Astrocyte (in vitro differentiated cells and primary cell): ENCODE data around the gene GPER1. TPM values are rescaled to one million over a fixed set of nuclear protein-coding genes. Genes with fewer than 3 reads are reported as not detected.
A peak's percentile ranks its signal among the peaks of the same experiment; 100 is the strongest.

Source experiments
- DNase-seq: peaks from one replicate; pipeline ENCODE4 v3.0.0-alpha.2; 2010; ENCODE audit warnings: low read depth
- FAIRE-seq: peaks from 2 replicates; lab custom pipeline; 2011; peaks lifted over from hg19 to GRCh38; lab: Jason Lieb, UNC
- H2AFZ ChIP-seq: 2 replicates; pipeline ENCODE4 v1.6.0; 2012; ENCODE audit warnings: low read depth, low read length, inconsistent platforms
- H3K27ac ChIP-seq: 2 replicates; pipeline ENCODE4 v1.5.1; 2011; ENCODE audit warnings: low read depth, low read length, inconsistent platforms
- H3K27me3 ChIP-seq: 2 replicates; pipeline ENCODE4 v1.6.0; 2011; ENCODE audit warnings: low read length, inconsistent platforms; ENCODE audit not compliant: insufficient read depth
- H3K36me3 ChIP-seq: 2 replicates; pipeline ENCODE4 v1.5.1; 2011; ENCODE audit warnings: low read length, inconsistent platforms; ENCODE audit not compliant: insufficient read depth
- H3K4me1 ChIP-seq: 2 replicates; pipeline ENCODE4 v1.5.1; 2011; ENCODE audit warnings: low read length, inconsistent platforms; ENCODE audit not compliant: insufficient read depth
- H3K4me2 ChIP-seq: 2 replicates; pipeline ENCODE4 v1.6.0; 2012; ENCODE audit warnings: low read length, inconsistent platforms
- H3K4me3 ChIP-seq: 2 replicates; pipeline ENCODE4 v1.5.1; 2011; ENCODE audit warnings: low read depth, mild to moderate bottlenecking, low read length, inconsistent platforms; ENCODE audit not compliant: insufficient read depth
- H3K79me2 ChIP-seq: 2 replicates; pipeline ENCODE4 v1.6.0; 2012; ENCODE audit warnings: mild to moderate bottlenecking, low read length, inconsistent platforms; ENCODE audit not compliant: insufficient read depth
- H3K9ac ChIP-seq: 2 replicates; pipeline ENCODE4 v1.6.0; 2012; ENCODE audit warnings: mild to moderate bottlenecking, low read length, inconsistent platforms
- H3K9me3 ChIP-seq: 2 replicates; pipeline ENCODE4 v1.5.1; 2012; ENCODE audit warnings: low read depth, mild to moderate bottlenecking, low read length, inconsistent platforms; ENCODE audit not compliant: insufficient read depth
- H4K20me1 ChIP-seq: 2 replicates; pipeline ENCODE4 v1.6.0; 2012; ENCODE audit warnings: low read length, inconsistent platforms; ENCODE audit not compliant: insufficient read depth
- H3K27ac Mint-ChIP-seq: one replicate; pipeline ENCODE4 v1.8.0; 2021; ENCODE audit warnings: mild to moderate bottlenecking, mixed read lengths; ENCODE audit not compliant: unreplicated experiment
- H3K27me3 Mint-ChIP-seq: one replicate; pipeline ENCODE4 v1.8.0; 2021; ENCODE audit warnings: low read depth, mixed read lengths; ENCODE audit not compliant: unreplicated experiment
- H3K36me3 Mint-ChIP-seq: one replicate; pipeline ENCODE4 v1.8.0; 2021; ENCODE audit warnings: low read depth, mixed read lengths; ENCODE audit not compliant: unreplicated experiment
- H3K4me1 Mint-ChIP-seq: one replicate; pipeline ENCODE4 v1.8.0; 2021; ENCODE audit warnings: low read depth, mixed read lengths; ENCODE audit not compliant: unreplicated experiment
- H3K4me3 Mint-ChIP-seq: one replicate; pipeline ENCODE4 v1.8.0; 2021; ENCODE audit warnings: mild to moderate bottlenecking, moderate library complexity, mixed read lengths; ENCODE audit not compliant: unreplicated experiment
- H3K9me3 Mint-ChIP-seq: one replicate; pipeline ENCODE4 v1.8.0; 2021; ENCODE audit warnings: mild to moderate bottlenecking, mixed read lengths; ENCODE audit not compliant: unreplicated experiment
- EZH2 ChIP-seq: IDR thresholded peaks from 2 replicates; pipeline ENCODE4 v1.6.1; 2012; ENCODE audit warnings: mild to moderate bottlenecking, low read length, inconsistent platforms; ENCODE audit not compliant: insufficient read depth
- total RNA-seq: library from RNA; stranded (reverse); gene quantifications from 2 replicates; pipeline ENCODE4 v1.2.1, GENCODE V29; 2021
- TF ChIP-seq, protein P1 (sequence below): IDR thresholded peaks from 2 replicates; pipeline ENCODE4 v1.5.1; 2011; ENCODE audit warnings: low read depth, mild to moderate bottlenecking, inconsistent platforms, low read length, moderate library complexity; ENCODE audit not compliant: insufficient read depth

GPER1 gene
- total RNA-seq, 1 donor from 2014 or later, result 17.4 TPM

GRCh38 chr7:1059200-1060091, 28.5 kb upstream of the GPER1 start:
- Mint-ChIP-seq H3K9me3 (no peaks in the 10 kb centered on the region), H3K36me3 (peaks cover 6% of the 10 kb centered on the region), H3K27ac (no peak overlapping the region), H3K27me3 (no peaks in the 10 kb centered on the region), H3K4me3 (peak overlapping the region; percentile 66), H3K4me1 (peaks cover 3% of the 10 kb centered on the region)
- Histone ChIP-seq H3K4me2 (peak overlapping the region; percentile 40), H3K27me3 (no peaks in the 10 kb centered on the region), H3K9ac (no peak overlapping the region), H3K79me2 (no peaks in the 10 kb centered on the region), H2AFZ (no peak overlapping the region), H3K4me1 (no peaks in the 10 kb centered on the region), H3K36me3 (no peaks in the 10 kb centered on the region), H3K27ac (no peak overlapping the region), H3K4me3 (no peak overlapping the region), H4K20me1 (peaks cover 68% of the 10 kb centered on the region), H3K9me3 (no peaks in the 10 kb centered on the region)
- TF ChIP-seq, protein P1, sequence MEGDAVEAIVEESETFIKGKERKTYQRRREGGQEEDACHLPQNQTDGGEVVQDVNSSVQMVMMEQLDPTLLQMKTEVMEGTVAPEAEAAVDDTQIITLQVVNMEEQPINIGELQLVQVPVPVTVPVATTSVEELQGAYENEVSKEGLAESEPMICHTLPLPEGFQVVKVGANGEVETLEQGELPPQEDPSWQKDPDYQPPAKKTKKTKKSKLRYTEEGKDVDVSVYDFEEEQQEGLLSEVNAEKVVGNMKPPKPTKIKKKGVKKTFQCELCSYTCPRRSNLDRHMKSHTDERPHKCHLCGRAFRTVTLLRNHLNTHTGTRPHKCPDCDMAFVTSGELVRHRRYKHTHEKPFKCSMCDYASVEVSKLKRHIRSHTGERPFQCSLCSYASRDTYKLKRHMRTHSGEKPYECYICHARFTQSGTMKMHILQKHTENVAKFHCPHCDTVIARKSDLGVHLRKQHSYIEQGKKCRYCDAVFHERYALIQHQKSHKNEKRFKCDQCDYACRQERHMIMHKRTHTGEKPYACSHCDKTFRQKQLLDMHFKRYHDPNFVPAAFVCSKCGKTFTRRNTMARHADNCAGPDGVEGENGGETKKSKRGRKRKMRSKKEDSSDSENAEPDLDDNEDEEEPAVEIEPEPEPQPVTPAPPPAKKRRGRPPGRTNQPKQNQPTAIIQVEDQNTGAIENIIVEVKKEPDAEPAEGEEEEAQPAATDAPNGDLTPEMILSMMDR, result no peak
- TF ChIP-seq EZH2, result no peak
- no peak for FAIRE-seq
- DNase-seq, result no peak

DNA sequence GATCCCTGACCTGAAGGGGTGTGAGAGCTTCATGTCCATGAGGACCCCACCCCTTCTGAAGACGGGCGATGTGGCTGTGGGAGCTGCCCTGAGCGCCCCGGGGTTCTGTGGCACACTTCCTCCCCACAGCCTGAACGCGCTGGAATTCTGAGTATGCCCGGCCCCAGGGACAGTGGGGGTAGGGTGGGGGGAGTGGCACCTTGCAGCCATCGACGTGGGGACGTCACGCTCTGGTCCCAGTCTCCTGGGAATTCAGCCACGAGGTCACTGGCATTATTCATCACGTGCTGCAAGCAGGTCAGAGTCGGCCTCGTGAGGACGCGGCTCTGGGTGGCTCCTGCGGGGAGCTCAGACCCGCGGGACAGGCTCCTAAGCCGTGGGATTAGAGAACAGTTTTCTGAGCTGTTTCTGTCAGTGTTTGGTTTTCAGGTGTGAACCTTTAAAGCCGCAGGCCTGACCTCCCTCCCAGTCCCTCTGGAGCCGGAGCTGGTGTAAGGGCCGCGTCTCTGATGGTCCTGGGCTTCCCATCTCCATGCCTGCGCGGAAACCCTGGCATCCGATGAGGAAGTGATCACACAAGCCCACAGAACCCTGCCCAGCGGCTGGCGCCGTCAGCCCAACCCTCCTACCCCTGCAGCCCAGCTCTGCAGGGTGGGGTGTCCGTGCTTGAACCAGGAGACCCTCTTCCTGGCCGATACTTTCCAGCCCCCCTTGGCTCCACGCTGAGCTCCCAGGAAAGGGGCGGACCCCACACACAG, 27.4 kb upstream of the GPER1 start:
- H3K4me3 Mint-ChIP-seq, result peak overlapping the region; percentile 66
- H3K79me2 ChIP-seq, result no peaks in the 10 kb centered on the region
- no peak overlapping the region for H3K4me3 ChIP-seq
- H3K4me1 Mint-ChIP-seq, result peaks cover 3% of the 10 kb centered on the region
- no peaks in the 10 kb centered on the region for H3K36me3 ChIP-seq
- no peak overlapping the region for H2AFZ ChIP-seq
- H3K4me2 ChIP-seq, result peak overlapping the region; percentile 40
- no peak overlapping the region for H3K27ac ChIP-seq
- no peaks in the 10 kb centered on the region for H3K27me3 ChIP-seq
- H3K27me3 Mint-ChIP-seq, result no peaks in the 10 kb centered on the region
- peaks cover 68% of the 10 kb centered on the region for H4K20me1 ChIP-seq
- H3K9me3 ChIP-seq, result no peaks in the 10 kb centered on the region
- no peaks in the 10 kb centered on the region for H3K4me1 ChIP-seq
- FAIRE-seq (no peak), DNase-seq (no peak)
- H3K9ac ChIP-seq, result no peak overlapping the region
- peaks cover 6% of the 10 kb centered on the region for H3K36me3 Mint-ChIP-seq
- no peak overlapping the region for H3K27ac Mint-ChIP-seq
- TF ChIP-seq, protein P1, result no peak
- TF ChIP-seq EZH2, result no peak
- no peaks in the 10 kb centered on the region for H3K9me3 Mint-ChIP-seq
